Stimulated activated CD8-positive, alpha-beta memory T cell treated with anti-CD3 and anti-CD28 coated beads, Interleukin-4, amount 100 ng/mL, for 1 hour (primary cell): ENCODE measurements around the gene AMPH.
A peak's percentile ranks its signal among the peaks of the same experiment; 100 is the strongest.
"Not testable (repeated sequence)": the region's sequence is repeated elsewhere in the genome, so short reads cannot be mapped to it uniquely, and the experiment has no call there.

ENCODE experiments used
- DNase-seq, 2 donors: peaks; one replicate each; pipeline ENCODE4 v3.0.0-alpha.2; 2020; ENCODE audit warnings: low read depth in 2 of 2, low spot score in 1 of 2

Gene AMPH

GRCh38 chr7:38398725-38399321 is 232.3 kb downstream of the AMPH start:
- peak in 1 of 2 donors; percentile 31 for DNase-seq

- DNase-seq = no peak
Observed at GRCh38 chr7:38396852-38397251, 234.3 kb downstream of the AMPH start.

DNA sequence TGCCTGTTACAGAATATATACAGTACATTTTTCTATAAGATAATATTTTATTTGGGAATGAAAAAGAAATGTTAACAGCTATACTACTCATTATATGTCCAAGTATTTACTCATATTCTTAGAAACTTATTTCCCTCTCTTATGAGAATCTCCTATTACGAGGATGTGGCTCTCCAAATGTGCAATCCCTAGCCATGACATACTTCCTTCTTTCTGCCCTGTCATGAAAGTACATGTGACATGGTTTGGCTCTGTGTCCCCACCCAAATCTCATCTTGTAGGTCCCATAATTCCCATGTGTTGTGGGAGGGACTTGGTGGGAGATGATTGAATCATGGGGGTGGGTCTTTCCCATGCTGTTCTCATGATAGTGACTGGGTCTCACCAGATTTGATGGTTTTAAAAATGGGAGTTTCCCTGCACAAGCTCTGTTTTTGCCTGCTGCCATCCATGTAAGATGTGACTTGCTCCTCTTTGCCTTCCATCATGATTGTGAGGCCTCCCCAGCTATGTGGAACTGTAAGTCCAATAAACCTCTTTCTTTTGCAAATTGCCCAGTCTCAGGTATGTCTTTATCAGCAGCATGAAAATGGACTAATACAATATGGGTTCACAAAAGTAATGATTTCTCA is 235.1 kb downstream of the AMPH start:
- not testable (repeated sequence) for DNase-seq

- DNase-seq = no peak
Observed at GRCh38 chr7:38394660-38395059, 236.5 kb downstream of the AMPH start.

GRCh38 chr7:38393874-38394273 is 237.3 kb downstream of the AMPH start:
- DNase-seq = no peak

DNA sequence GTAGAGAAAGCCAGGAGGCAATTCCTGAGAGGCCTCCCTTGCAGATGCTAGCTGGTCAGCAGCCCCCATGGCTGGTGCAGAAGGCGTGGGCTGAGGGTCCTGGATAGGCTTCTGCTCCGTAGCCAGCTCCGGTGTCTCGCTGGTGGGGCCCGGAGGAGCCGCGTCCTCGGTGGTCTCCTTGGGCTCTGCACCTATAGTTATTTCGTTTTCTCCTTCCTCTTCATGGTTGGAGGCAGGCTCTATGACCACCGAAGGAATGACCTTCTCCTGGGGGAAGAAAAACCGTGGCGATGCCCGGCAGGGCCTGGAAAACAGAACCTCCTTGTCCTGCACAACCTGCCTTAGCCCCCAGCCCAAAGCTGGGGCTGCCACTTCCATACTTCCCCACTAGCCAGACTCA is 239.4 kb downstream of the AMPH start:
- no peak for DNase-seq

DNA sequence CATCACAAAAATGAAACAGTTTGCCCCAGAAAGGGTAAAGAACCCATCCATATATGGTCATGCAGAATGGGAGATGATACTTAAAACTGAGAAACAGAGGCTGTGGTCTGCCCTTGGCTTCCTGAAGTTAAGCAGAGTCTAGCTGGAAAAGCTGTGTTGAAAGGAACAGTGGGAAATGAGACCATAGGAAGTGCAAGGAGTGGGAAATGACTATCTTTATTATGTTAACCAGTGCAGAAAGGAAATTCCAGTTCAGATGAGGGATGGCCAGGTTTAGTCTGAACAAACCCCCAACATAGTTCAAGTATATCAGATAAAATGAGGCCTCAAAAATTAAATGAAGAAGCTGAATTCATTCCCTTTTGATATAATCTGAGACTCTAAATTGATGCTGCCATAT is 245.5 kb downstream of the AMPH start:
- no peak for DNase-seq

GRCh38 chr7:38383281-38383680 is 247.9 kb downstream of the AMPH start:
- DNase-seq = no peak

DNA sequence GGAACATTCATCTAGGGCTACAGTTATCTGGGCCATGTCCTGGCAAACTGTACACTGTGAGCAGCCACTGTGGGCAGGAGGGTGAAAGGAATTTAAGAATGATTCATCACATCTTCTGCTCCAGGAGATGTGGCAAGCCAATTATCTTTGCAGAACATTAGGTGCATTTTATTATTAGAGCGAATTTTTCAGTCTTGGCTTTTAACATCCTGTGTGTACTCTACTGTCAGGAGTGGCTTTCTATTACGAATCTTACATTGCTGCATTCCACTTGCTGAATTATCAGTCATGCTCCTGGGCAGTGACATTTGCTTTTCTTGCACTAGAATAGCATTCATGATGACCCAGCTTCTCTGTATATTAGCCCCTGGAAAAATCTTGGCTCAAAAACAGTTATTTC is 248.5 kb downstream of the AMPH start:
- no peak for DNase-seq

DNA sequence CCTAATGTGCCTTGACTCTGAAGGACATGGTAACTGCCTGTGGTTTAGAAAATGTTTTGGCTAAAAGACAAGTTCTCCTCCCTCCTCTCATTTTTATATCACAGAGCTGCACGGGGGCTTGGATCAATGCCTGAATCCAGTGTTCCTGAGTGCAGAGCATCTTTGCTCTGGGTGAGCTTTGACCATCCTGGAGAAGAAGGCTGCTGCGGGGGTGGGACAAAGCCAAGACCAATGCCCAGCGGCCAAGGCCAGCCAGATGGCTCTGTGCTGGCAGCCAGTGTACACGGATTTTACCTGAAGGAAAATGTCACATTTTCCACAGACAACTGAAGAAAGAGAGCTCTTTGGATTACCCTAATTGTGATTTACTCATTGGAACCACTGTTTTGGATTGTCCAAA is 255.7 kb downstream of the AMPH start:
- no peak for DNase-seq

DNA sequence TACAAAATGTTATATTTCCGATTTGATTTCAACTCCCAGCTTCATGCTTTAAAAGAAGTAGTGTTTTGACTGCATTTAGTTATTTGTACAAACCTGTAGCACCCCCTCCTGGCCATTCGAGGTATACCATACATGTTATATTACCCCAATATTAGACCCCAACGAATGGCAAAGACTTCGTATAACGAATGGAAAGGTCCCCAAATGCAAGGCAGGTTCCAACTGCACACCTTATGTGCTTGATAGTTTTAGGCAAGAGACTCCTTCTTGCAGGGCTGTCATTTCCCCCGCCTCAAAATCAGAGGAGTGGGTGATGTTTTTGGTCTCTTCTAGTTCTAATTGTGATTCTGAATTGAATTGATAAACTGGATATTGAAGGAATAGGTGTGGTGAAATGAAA is 256.7 kb downstream of the AMPH start:
- peak in 1 of 2 donors; percentile 45 for DNase-seq

- DNase-seq = no peak
Observed at GRCh38 chr7:38373155-38373554, 258.0 kb downstream of the AMPH start.

DNA sequence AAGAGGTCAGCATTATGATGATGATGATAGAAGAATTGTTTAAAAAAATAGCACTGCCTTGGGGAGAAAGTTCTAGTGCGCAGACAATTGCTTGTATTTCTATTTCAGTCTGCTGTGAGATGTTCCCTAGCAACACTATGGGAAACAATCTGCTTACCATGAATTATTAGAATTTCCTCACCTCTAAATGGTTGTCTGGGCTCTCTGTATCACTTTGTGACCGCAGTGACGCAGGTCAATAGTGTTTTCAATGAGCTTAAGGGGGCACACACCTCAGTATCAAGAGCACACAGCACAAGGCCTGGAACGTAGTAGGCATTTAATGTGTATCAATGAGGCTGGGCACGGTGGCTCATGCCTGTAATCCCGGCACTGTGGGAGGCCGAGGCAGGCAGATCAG is 258.9 kb downstream of the AMPH start:
- no peak for DNase-seq

- DNase-seq = peak; percentile 60 to 72
Observed at GRCh38 chr7:38369816-38370493, 261.2 kb downstream of the AMPH start.

- peak in 1 of 2 donors; percentile 54 for DNase-seq
Observed at GRCh38 chr7:38368191-38368605, 263.0 kb downstream of the AMPH start.

DNA sequence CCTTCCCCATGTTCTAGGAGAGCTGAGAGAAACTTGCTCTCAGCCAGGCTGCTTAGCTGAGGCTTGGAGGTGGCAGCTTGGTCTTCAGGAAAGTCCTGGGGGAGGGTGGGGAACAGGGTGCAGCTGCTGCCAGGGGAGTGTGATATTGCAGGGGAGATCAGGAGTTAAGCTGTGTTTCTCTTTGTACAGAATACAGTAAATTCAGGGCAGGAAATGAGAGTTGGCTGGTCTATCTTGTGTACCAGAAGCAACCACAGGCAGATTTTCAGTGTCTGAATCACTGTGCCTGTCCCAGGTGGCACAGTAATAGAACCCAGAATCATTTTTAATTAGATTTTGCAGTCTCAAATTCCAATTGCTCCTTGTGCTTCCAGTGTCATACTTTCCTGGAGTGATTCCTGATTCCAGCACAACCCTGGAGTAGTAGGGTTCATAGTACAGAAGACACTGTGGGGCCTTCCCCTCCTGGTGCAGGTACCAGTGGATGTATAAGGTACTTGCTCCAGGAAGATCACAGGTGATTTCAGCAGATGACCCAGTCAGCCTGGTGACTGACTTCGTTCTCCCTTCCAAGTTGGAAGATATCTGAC is 263.8 kb downstream of the AMPH start:
- no peak for DNase-seq

DNA sequence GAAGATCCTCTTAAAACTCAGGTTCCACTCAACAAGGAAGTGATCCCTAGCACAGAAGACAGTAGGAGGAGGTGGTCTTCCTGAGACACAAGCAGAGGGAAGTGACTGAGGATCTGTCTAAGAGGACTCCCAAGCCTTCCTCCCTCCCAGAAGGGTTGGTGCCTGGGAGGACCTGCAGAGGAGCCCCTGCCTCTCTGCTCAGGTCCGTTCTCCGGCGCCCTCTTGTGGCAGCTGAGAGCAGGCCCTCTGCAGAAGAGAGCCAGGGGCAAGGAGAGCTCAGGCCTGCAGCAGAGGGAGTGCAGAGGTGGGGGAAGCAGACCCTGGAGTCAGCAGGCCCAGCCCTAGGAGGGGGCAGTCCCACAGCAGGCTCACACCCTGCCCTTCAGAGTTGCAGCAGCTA is 267.8 kb downstream of the AMPH start:
- DNase-seq = peak; percentile 49 to 53

- not testable (repeated sequence) for DNase-seq
Observed at GRCh38 chr7:38362611-38363237, 268.4 kb downstream of the AMPH start.

GRCh38 chr7:38360776-38361175 is 270.4 kb downstream of the AMPH start:
- DNase-seq = no peak

DNA sequence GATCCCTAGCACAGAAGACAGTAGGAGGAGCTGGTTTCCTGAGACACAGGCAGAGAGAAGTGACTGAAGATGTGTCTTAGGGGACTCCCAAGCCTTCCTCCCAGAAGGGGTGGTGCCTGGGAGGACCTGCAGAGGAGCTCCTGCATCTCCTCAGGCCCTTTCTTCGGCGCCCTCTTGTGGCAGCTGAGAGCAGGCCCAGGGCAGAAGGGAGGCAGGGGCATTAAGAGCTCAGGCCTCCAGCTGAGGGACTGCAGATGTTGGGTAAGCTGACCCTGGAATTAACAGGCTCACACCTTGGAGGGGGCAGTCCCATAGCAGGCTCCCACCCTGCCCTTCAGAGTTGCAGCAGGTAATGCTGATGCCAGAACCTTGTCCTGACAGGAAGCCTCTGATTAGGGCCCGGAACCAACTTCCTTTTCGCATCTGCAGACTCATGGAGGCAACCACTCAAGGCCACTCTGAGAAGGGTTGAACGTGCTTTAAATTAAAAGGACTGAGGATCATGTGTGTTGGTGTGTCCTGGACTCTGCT is 272.0 kb downstream of the AMPH start:
- DNase-seq = peak in 1 of 2 donors; percentile 67

- DNase-seq = not testable (repeated sequence)
Observed at GRCh38 chr7:38358273-38358831, 272.8 kb downstream of the AMPH start.
